ENCODE data around the gene CCNY.

DNA sequence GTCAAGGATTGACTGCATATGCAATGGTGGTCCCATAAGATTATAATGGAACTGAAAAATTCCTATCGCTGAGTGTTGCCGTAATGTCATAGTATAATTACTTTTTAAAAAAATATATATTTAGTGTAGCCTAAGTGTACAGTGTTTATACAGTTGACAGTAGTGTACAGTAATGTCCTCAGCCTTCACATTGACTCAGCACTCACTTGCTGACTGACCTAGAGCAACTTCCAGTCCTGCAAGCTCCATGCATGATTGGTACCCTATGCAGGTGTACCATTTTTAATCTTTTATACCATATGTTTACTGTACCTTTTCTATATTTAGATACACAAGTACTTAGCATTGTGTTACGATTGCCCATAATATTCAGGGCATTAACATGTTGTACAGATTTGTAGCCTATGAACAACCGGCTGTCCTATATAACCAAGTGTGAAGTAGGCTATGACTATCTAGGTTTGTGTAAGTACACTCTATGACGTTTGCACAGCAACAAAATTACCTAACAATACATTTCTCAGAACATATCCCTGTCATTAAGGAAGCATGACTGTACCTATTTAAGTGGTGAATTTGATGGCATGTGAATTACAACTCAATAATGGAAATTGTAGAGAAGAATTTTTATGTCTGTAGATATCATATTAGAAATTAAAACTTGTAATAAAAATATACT is 40.9 kb downstream of the CCNY start:
- TF ChIP-seq, protein P1, sequence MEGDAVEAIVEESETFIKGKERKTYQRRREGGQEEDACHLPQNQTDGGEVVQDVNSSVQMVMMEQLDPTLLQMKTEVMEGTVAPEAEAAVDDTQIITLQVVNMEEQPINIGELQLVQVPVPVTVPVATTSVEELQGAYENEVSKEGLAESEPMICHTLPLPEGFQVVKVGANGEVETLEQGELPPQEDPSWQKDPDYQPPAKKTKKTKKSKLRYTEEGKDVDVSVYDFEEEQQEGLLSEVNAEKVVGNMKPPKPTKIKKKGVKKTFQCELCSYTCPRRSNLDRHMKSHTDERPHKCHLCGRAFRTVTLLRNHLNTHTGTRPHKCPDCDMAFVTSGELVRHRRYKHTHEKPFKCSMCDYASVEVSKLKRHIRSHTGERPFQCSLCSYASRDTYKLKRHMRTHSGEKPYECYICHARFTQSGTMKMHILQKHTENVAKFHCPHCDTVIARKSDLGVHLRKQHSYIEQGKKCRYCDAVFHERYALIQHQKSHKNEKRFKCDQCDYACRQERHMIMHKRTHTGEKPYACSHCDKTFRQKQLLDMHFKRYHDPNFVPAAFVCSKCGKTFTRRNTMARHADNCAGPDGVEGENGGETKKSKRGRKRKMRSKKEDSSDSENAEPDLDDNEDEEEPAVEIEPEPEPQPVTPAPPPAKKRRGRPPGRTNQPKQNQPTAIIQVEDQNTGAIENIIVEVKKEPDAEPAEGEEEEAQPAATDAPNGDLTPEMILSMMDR (IDR thresholded peaks at IDR 0.05 in 4 of 5, conservative IDR thresholded peaks at IDR 0.05 in 1 of 5), result no peak
- TF ChIP-seq POLR2A (IDR thresholded peaks at IDR 0.05), result no peak
